Stimulated activated CD4-positive, alpha-beta T cell treated with anti-CD3 and anti-CD28 coated beads, Interleukin-15, amount 100 ng/mL, for 24 hours (primary cell): ENCODE results near the gene CD5L.

ENCODE experiments used
- DNase-seq: peaks from one replicate; pipeline ENCODE4 v3.0.0-alpha.2; 2020

CD5L gene

DNA sequence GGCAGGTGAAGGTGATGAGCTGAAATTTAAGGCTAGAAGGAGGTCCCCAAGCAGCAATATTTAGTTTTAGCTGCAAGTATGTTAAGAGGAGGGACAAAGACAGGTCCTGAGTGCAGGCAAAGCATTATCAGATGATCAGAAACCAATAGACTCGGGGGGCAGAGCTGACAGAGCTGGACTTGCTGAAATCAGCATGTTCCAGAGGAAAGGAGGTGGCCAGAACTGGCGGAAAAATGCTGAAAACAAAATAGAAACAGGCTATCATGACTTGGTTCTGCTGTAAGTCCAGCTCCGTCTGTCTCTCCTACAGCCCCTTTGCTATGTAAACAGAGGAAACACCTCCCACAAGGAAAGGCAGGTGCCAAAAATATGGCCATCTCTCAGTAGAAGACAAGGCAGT lies at the start of gene CD5L:
Gene CD5L, minus strand, starts transcription at position 101 of the 400 bp plus-strand sequence. CDS start 107 bp downstream, outside the sequence.
- DNase-seq: no peak

DNA sequence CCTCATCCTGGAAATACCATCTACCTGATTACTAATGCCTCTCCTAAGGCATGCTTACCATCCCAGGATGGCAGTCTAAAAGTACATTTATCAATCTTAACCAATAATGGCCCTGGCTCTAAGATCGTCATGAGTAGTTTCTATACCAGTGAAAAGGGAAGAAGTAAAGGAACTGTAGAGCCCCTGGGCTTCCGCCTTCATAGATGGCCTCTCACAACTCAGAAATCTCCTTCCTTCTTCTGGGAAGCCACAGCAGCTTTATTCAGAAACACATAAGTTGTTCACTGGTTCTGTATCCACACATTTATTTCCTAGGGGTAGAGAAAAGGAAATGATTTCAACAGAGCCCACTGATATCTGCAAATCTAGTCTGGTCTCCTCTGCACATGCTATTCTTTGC lies 41.0 kb upstream of the CD5L start:
- no peak for DNase-seq

DNA sequence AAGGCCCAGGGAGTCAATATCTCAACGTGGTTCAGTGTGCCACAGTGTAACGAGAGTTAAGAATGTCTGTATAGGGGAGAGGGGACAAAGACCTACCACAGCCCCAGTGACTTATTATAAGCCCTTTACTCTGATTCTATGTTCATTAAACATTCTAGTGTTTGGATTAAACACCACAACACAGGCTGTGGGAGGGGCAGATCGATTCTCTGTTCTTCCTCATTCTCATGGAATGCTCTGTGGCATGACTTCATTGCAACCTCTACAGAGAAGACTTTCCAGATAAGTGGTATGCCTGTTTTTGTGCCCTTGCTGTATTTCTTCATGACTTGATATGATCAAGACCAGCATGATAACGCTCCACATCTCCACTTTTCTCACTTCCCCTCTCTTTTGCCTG lies 39.0 kb upstream of the CD5L start:
- DNase-seq: no peak

DNA sequence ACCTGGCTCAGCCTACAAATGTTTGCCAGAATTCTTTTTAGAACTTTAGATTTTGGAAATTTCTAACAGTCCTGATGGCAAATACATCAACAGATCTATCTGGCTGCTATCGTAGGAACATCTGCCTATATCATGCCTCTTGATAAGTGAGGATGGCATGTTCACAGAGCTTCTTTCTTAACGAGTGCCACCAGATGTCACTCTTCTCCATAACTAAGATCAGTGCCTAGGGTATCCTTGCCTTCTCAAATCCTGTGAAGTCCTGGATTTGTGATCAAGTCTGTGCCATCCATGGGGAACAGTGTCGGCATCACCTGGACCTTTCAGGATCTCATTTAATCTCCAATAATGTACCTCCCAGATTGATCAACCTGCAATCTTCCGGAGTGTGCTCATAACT lies 36.5 kb upstream of the CD5L start:
- DNase-seq: no peak

- no peak for DNase-seq
Measured at GRCh38 chr1:157870490-157870889, 28.9 kb upstream of the CD5L start.

- no peak for DNase-seq
Measured at GRCh38 chr1:157868654-157869053, 27.0 kb upstream of the CD5L start.

GRCh38 chr1:157862114-157863070 lies 20.8 kb upstream of the CD5L start:
- DNase-seq: no peak

DNA sequence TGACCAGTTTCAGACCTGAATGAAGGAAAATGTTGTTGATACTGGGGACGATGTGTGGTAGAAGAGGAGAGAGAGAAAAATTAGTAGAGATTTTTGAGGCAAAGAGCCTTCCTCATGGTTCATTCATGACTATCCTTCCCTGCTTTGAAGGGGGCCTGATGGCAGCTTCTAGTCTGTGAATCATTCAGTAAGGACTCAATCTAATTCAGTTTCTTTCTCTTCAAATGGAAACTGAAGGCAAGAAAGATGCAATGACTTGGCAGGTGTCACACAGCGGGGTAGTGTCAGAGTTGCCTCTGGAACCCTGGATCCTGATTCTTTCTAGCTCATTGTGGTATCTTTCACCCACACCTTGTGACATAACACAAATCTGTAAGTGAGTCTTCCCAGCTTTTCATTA lies 14.9 kb upstream of the CD5L start:
- DNase-seq: no peak

DNA sequence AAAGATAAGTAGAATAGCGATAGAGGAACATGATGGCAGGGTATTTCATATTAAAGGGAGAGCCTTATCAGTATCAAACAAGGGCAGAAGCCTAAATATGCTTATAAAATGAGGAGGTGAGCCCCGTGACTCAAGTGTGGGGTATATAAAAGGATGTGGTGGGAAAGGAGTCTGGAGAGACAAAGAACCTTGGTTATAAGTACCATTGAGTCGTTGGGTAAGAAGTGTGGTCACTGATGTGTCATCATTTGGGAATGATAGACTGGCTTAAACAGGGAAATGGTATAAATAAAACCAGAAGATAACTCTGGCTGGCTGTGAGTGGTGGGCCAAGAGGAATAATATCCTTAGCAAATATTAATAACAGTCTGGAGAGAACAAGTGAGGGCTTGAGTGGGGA lies 10.9 kb upstream of the CD5L start:
- no peak for DNase-seq

- no peak for DNase-seq
Measured at GRCh38 chr1:157849229-157849875, 7.7 kb upstream of the CD5L start.

DNA sequence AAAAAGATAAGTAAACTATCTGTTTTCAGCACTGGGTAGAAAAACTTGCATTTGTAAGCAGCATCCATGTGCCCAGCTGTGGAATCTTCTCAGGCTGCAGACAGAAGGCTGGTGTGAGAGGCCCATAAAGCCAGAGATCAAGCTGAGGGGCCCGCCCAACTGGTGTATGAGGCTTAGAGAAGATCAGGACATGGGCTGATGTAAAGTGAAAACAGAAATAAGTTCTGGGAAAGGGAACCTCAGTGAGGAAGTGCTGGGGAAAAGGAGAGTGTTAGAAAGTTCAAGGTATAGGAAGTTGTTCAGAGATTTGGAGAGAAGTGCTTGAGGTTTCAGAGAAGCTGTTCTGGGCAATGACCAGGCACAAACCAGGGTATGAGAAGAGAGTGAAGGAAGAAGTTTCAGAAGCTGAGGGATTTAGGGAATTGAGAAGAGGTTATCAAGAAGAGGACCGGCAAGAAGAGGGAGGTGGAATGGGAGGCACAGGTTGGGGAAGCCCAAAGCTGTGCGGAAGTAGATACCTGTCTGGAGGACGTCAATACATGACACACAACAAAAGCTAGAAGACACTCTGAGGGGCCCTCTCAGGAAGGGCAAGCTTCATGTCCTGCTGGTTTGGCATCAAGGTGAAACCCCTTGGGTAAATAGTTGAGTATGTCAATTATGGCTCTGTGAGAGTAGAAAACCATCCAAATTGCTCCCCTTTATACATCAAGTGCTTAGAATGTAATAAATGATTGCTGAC lies 2.7 kb upstream of the CD5L start:
- no peak for DNase-seq

DNA sequence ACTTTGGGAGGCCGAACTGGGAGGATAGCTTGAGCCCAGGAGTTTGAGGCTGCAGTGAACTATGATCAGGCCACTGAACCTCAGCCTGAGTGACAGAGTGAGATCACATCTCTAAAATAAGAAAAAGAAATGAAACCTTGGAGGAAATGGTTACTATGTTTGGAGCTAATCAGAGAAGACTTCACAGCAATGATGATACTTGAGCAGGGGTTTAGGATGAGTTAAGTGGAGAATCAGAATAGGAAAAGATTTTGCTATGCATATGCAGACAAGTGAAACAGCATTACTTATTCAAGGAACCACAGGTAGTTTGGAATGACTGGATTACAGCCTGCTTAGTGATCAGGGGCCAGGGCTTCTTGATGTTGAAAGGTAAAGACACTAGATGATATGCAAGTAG lies 1.3 kb upstream of the CD5L start:
- DNase-seq: no peak

GRCh38 chr1:157838966-157839365 lies 2.6 kb downstream of the CD5L start:
- no peak for DNase-seq

GRCh38 chr1:157834430-157834829 lies 7.2 kb downstream of the CD5L start:
- no peak for DNase-seq

DNA sequence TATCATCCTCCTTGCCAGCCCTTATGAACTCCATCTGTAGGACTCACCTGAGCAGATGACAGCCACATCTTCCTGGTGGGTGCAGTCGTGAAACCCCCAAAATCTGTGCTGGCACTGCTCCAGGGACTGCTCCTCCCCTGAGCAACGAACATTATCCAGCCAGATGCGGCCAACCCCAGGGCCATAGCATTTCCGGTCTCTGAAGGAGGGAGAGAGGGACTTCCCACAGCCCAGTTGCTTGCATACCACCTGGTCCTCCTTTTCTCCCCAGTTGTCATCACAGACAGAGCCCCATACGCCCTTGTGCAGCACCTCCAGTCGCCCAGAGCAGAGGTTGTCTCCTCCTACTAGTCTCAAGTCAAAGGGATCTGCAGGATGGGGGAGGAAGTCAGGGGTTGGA lies 8.5 kb downstream of the CD5L start:
- DNase-seq: no peak

DNA sequence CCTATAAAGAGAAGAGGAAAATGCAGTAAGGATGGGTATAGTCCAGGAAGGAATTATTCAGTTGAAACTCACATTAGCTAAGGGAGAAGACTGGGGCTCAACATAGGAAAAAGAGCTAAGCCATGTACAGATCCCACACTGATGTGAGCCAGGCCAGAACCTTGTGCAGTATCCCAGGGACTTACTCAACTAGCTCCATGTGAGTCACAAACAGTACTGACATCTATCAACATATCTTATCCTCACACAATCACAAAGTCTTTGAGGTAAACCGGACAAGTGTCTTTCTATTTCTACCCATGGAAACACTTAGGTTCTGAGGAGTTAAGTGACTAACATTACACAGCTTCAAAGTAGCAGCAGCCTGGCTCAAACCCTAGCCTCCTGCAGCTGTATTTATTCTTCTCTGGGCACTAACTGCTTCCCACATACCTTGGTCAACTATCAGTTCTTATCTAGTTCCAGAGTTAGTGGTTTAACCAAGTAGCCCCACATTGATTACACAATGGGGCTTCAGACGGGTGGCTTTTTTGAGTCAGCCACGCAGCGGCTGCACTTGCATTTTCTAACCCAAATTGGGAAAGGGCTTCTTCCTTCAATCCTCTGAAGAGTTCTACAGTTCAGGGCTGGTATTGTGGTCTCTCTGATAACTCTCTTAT lies 9.5 kb downstream of the CD5L start:
- DNase-seq: no peak

- DNase-seq: no peak
Measured at GRCh38 chr1:157830887-157831286, 10.7 kb downstream of the CD5L start.

GRCh38 chr1:157829711-157830110 lies 11.9 kb downstream of the CD5L start:
- DNase-seq: no peak

- no peak for DNase-seq
Measured at GRCh38 chr1:157829210-157829609, 12.4 kb downstream of the CD5L start.

DNA sequence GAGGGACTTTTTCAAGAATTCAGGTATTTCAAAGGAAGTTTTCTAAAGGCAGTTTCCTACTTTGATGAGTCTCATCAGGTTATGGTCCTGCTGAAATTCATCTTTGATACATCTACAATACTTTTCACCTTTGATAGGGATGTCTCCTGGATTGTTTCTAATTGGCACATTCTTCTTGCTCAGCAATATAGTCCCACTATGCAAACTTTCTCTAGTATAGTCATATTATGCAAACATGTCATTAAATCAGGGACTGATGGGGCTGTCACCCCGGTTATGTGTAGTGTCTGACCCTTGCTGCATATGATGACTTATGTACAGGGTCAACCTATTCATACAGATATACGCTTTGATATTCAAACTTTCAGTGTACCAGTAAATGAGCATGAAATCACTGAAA lies 21.3 kb downstream of the CD5L start:
- DNase-seq: no peak

DNA sequence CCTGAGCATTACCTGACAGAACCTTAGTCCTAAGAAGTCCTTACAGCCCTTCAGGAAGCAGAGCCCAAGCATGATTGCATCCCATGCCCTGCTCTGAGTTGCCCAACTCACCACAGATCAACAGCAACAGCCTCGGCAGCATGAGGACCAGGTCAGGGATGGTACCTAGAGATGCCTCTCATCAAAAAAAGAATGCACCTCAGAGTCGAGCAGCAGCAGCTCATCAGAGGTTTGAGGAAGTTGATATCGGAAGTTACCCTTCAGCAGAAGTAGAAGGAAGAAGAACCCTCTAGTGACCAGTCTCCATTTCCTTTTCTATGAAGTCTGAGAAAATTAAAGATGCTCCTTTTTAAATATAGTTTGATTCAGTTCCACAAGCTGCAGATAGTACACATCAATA lies 21.7 kb downstream of the CD5L start, which contains the start of gene FCRL1:
Gene FCRL1, minus strand, starts transcription at position 225 of the 400 bp plus-strand sequence. Its CDS starts 83 bp downstream, at position 142.
- DNase-seq: no peak

- DNase-seq: no peak
Measured at GRCh38 chr1:157819215-157819614, 22.4 kb downstream of the CD5L start.

DNA sequence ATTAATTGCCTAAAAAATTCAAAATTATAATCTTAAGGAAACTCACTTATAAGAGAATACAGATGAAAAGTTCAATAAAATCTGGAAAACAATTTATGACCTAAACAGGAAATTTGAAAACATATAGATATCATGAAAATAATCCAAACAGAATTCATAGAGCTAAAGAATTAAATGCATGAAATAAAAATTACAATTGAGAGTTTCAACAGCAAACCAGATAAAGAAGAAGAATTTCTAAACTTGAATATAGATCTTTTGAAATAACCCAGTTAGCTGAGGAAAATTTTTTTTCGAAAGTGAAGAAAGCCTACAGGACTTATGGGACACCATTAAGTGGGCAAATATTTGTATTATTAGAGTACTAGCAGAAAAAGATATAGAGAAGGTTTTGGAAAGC lies 28.3 kb downstream of the CD5L start:
- DNase-seq: no peak
